WTC11 (cell line): ENCODE measurements around the gene MAMDC2. TPM values are rescaled to one million over a fixed set of nuclear protein-coding genes. Genes with fewer than 3 reads are reported as not detected.

Experiments used
- ATAC-seq: fragments of 200-7000 bp; cut with Tn5 transposase; 2 replicates; pipeline ENCODE4 v1.10.0; 2021; ENCODE audit warnings: mild to moderate bottlenecking, moderate library complexity
- CTCF ChIA-PET: fragments of 300-600 bp; sonication (Branson Sonifier 250); formaldehyde crosslinking; loops from one replicate; lab custom pipeline; 2021; ENCODE audit warnings: antibody characterized with exemption; lab: Charles Lee
- POLR2A ChIA-PET: fragments of 350-600 bp; sonication (Branson Sonifier 250); formaldehyde crosslinking; loops from one replicate; lab custom pipeline; 2021; ENCODE audit warnings: antibody characterized with exemption; lab: Charles Lee
- DNase-seq: peaks from one replicate; pipeline ENCODE4 v3.0.0; 2021; ENCODE audit warnings: low spot score
- H3K27ac Mint-ChIP-seq: 2 replicates; pipeline ENCODE4 v1.8.0; 2021; ENCODE audit warnings: mixed read lengths
- H3K27me3 Mint-ChIP-seq: 2 replicates; pipeline ENCODE4 v1.8.0; 2021; ENCODE audit warnings: low read depth, mild to moderate bottlenecking, moderate library complexity, mixed read lengths
- H3K36me3 Mint-ChIP-seq: 2 replicates; pipeline ENCODE4 v1.8.0; 2021; ENCODE audit warnings: mixed read lengths
- H3K4me1 Mint-ChIP-seq: 2 replicates; pipeline ENCODE4 v1.8.0; 2022; ENCODE audit warnings: mixed read lengths
- H3K4me3 Mint-ChIP-seq: 2 replicates; pipeline ENCODE4 v1.8.0; 2021; ENCODE audit warnings: mild to moderate bottlenecking, moderate library complexity, mixed read lengths
- H3K9me3 Mint-ChIP-seq: 2 replicates; pipeline ENCODE4 v1.8.0; 2021; ENCODE audit warnings: mixed read lengths
- ATF1 ChIP-seq: sonication (generic); formaldehyde crosslinking; IDR thresholded peaks from 2 replicates; pipeline ENCODE4 v1.8.1; 2023; ENCODE audit warnings: mild to moderate bottlenecking, moderate library complexity, missing genetic modification reagents
- CBFB ChIP-seq: sonication (generic); formaldehyde crosslinking; IDR thresholded peaks from 2 replicates; pipeline ENCODE4 v1.8.1; 2022; ENCODE audit warnings: mild to moderate bottlenecking, low read depth, missing genetic modification reagents
- CREB1 ChIP-seq: sonication (generic); formaldehyde crosslinking; IDR thresholded peaks from 2 replicates; pipeline ENCODE4 v1.8.0; 2023; ENCODE audit warnings: mild to moderate bottlenecking, missing genetic modification reagents
- CREM ChIP-seq: sonication (generic); formaldehyde crosslinking; IDR thresholded peaks from 2 replicates; pipeline ENCODE4 v1.8.1; 2022; ENCODE audit warnings: mild to moderate bottlenecking, missing genetic modification reagents, moderate library complexity
- E2F5 ChIP-seq: sonication (generic); formaldehyde crosslinking; IDR thresholded peaks from 2 replicates; pipeline ENCODE4 v1.8.1; 2022; ENCODE audit warnings: mild to moderate bottlenecking, moderate library complexity, missing genetic modification reagents
- ERG ChIP-seq: fragments of 250-450 bp; sonication (Bioruptor Pico); IDR thresholded peaks from 2 replicates; pipeline ENCODE4 v1.8.0; 2021; ENCODE audit warnings: mild to moderate bottlenecking
- ESRRA ChIP-seq: sonication (generic); formaldehyde crosslinking; IDR thresholded peaks from 2 replicates; pipeline ENCODE4 v1.8.1; 2022; ENCODE audit warnings: mild to moderate bottlenecking, missing genetic modification reagents, borderline replicate concordance
- FOXJ3 ChIP-seq: sonication (generic); formaldehyde crosslinking; IDR thresholded peaks from 2 replicates; pipeline ENCODE4 v1.9.0; 2021; ENCODE audit warnings: missing genetic modification reagents, mild to moderate bottlenecking, borderline replicate concordance
- FOXP1 ChIP-seq: sonication (generic); formaldehyde crosslinking; IDR thresholded peaks from 2 replicates; pipeline ENCODE4 v1.8.0; 2022; ENCODE audit warnings: missing genetic modification reagents, mild to moderate bottlenecking, moderate library complexity, borderline replicate concordance
- FOXP4 ChIP-seq: sonication (generic); formaldehyde crosslinking; IDR thresholded peaks from 2 replicates; pipeline ENCODE4 v1.8.0; 2022; ENCODE audit warnings: mild to moderate bottlenecking, missing genetic modification reagents
- HMGA2 ChIP-seq: fragments of 250-450 bp; sonication (Bioruptor Pico); IDR thresholded peaks from 2 replicates; pipeline ENCODE4 v1.4.0; 2021; ENCODE audit warnings: mild to moderate bottlenecking, moderate library complexity
- HMGXB4 ChIP-seq: sonication (generic); formaldehyde crosslinking; IDR thresholded peaks from 2 replicates; pipeline ENCODE4 v1.8.1; 2023; ENCODE audit warnings: mild to moderate bottlenecking, moderate library complexity, missing genetic modification reagents
- JAZF1 ChIP-seq: fragments of 250-450 bp; sonication (Bioruptor Pico); IDR thresholded peaks from 2 replicates; pipeline ENCODE4 v1.9.0; 2021; ENCODE audit warnings: moderate library complexity, mild to moderate bottlenecking, inconsistent platforms
- KAT7 ChIP-seq: sonication (generic); formaldehyde crosslinking; IDR thresholded peaks from 2 replicates; pipeline ENCODE4 v1.8.1; 2023; ENCODE audit warnings: missing genetic modification reagents, mild to moderate bottlenecking, borderline replicate concordance
- MXD4 ChIP-seq: fragments of 250-450 bp; sonication (Bioruptor Pico); IDR thresholded peaks from 2 replicates; pipeline ENCODE4 v1.8.0; 2021; ENCODE audit warnings: mild to moderate bottlenecking, moderate library complexity, borderline replicate concordance
- NFYB ChIP-seq: sonication (generic); formaldehyde crosslinking; conservative IDR thresholded peaks from 2 replicates; pipeline ENCODE4 v1.8.0; 2022; ENCODE audit warnings: low read depth, missing genetic modification reagents
- RELA ChIP-seq: sonication (generic); formaldehyde crosslinking; IDR thresholded peaks from 2 replicates; pipeline ENCODE4 v1.8.1; 2022; ENCODE audit warnings: missing genetic modification reagents, mild to moderate bottlenecking, borderline replicate concordance
- SMAD4 ChIP-seq: sonication (generic); formaldehyde crosslinking; IDR thresholded peaks from 2 replicates; pipeline ENCODE4 v1.8.0; 2022; ENCODE audit warnings: mild to moderate bottlenecking, missing genetic modification reagents
- TEAD1 ChIP-seq: sonication (generic); formaldehyde crosslinking; IDR thresholded peaks from 2 replicates; pipeline ENCODE4 v1.8.0; 2022; ENCODE audit warnings: mild to moderate bottlenecking, missing genetic modification reagents
- ZBTB21 ChIP-seq: sonication (generic); formaldehyde crosslinking; IDR thresholded peaks from 2 replicates; pipeline ENCODE4 v1.8.1; 2023; ENCODE audit warnings: mild to moderate bottlenecking, missing genetic modification reagents, borderline replicate concordance
- ZBTB43 ChIP-seq: sonication (generic); formaldehyde crosslinking; IDR thresholded peaks from 2 replicates; pipeline ENCODE4 v1.8.1; 2023; ENCODE audit warnings: mild to moderate bottlenecking, missing genetic modification reagents
- ZMAT4 ChIP-seq: fragments of 250-450 bp; sonication (Bioruptor Pico); IDR thresholded peaks from 2 replicates; pipeline ENCODE4 v1.9.0; 2021; ENCODE audit warnings: mild to moderate bottlenecking
- ZNF263 ChIP-seq: sonication (generic); formaldehyde crosslinking; IDR thresholded peaks from 2 replicates; pipeline ENCODE4 v1.8.1; 2022; ENCODE audit warnings: low read depth, mild to moderate bottlenecking, moderate library complexity, missing genetic modification reagents
- ZNF423 ChIP-seq: fragments of 250-450 bp; sonication (Bioruptor Pico); IDR thresholded peaks from 2 replicates; pipeline ENCODE4 v2.1.2; 2022; ENCODE audit warnings: mild to moderate bottlenecking, moderate library complexity
- total RNA-seq: library from RNA; stranded (reverse); gene quantifications from 3 replicates; pipeline ENCODE4 v1.2.3, GENCODE V29; 2021

MAMDC2 gene
- total RNA-seq, 1 experiment from 2014 or later: 6.0 TPM

- Mint-ChIP-seq H3K36me3 (no peaks in the 10 kb centered on the region), H3K27me3 (no peaks in the 10 kb centered on the region), H3K27ac (no peak overlapping the region), H3K4me1 (peaks cover 13% of the 10 kb centered on the region), H3K4me3 (no peak overlapping the region), H3K9me3 (0 out of 2 replicates have a peak, but pooled peaks cover 5% of the 10 kb centered on the region)
- ChIA-PET CTCF (interaction anchor here (1.3 to 2.2 kb wide), 2 partner anchors 30 to 98 kb away, joined by 3 to 9 read pairs; partner anchors contain the start of gene MAMDC2), POLR2A (no interaction called here)
- TF ChIP-seq KAT7 (CRISPR knock-in tag) (no peak), MXD4 (no peak), ZMAT4 (no peak), E2F5 (CRISPR knock-in tag) (no peak), ATF1 (CRISPR knock-in tag) (no peak), HMGA2 (CRISPR knock-in tag) (no peak), HMGXB4 (CRISPR knock-in tag) (no peak)
- no peak for DNase-seq
- no peak for ATAC-seq
Observed at GRCh38 chr9:70013598-70014196, 30.0 kb upstream of the MAMDC2 start.

GRCh38 chr9:70015099-70015498 is 28.5 kb upstream of the MAMDC2 start:
- ChIA-PET POLR2A (no interaction called here), CTCF (interaction anchor here (2.2 kb wide), 1 partner anchor 96 kb away, joined by 9 read pairs; no protein-coding TSS in a partner anchor)
- no peak overlapping the region for H3K27ac Mint-ChIP-seq
- ATAC-seq (no peak), DNase-seq (no peak)
- no peak overlapping the region for H3K4me3 Mint-ChIP-seq
- no peaks in the 10 kb centered on the region for H3K9me3 Mint-ChIP-seq
- no peaks in the 10 kb centered on the region for H3K36me3 Mint-ChIP-seq
- H3K4me1 Mint-ChIP-seq: peaks cover 20% of the 10 kb centered on the region
- no peaks in the 10 kb centered on the region for H3K27me3 Mint-ChIP-seq
- TF ChIP-seq CREB1 (CRISPR knock-in tag) (no peak), ZMAT4 (no peak), JAZF1 (no peak), ERG (CRISPR knock-in tag) (no peak), CREM (no peak), CBFB (CRISPR knock-in tag) (no peak), FOXP1 (CRISPR knock-in tag) (no peak), NFYB (no peak), SMAD4 (no peak), TEAD1 (CRISPR knock-in tag) (no peak), ZNF423 (CRISPR knock-in tag) (no peak), FOXJ3 (CRISPR knock-in tag) (no peak), ZNF263 (CRISPR knock-in tag) (no peak), ZBTB43 (no peak), ZBTB21 (CRISPR knock-in tag) (no peak), HMGA2 (CRISPR knock-in tag) (no peak), FOXP4 (CRISPR knock-in tag) (no peak), ESRRA (no peak), RELA (CRISPR knock-in tag) (no peak)
